Sigmoid colon (tissue), 4 donors: ENCODE measurements around the gene MEI1.

Experiments used
- POLR2A ChIP-seq, 2 donors: fragments of 450-650 bp; IDR thresholded peaks; one replicate each; pipeline ENCODE4 v1.6.1; 2016; ENCODE audit warnings: antibody characterized with exemption in 2 of 2, mild to moderate bottlenecking in 2 of 2, moderate library complexity in 2 of 2
- POLR2AphosphoS5 ChIP-seq, 4 donors: sonication (generic); formaldehyde crosslinking; IDR thresholded peaks; one replicate each; pipeline ENCODE4 v1.6.1; 2017; ENCODE audit warnings: antibody characterized with exemption in 4 of 4
- TF ChIP-seq, protein P1 (sequence below), 4 experiments: fragments of 450-650 bp in 3 of 4; fragments of 200-600 bp in 1 of 4; IDR thresholded peaks; one replicate each; pipeline ENCODE4 v1.5.1; 2016 to 2019; ENCODE audit warnings: antibody characterized with exemption in 4 of 4, mild to moderate bottlenecking in 3 of 4, moderate library complexity in 2 of 4

DNA sequence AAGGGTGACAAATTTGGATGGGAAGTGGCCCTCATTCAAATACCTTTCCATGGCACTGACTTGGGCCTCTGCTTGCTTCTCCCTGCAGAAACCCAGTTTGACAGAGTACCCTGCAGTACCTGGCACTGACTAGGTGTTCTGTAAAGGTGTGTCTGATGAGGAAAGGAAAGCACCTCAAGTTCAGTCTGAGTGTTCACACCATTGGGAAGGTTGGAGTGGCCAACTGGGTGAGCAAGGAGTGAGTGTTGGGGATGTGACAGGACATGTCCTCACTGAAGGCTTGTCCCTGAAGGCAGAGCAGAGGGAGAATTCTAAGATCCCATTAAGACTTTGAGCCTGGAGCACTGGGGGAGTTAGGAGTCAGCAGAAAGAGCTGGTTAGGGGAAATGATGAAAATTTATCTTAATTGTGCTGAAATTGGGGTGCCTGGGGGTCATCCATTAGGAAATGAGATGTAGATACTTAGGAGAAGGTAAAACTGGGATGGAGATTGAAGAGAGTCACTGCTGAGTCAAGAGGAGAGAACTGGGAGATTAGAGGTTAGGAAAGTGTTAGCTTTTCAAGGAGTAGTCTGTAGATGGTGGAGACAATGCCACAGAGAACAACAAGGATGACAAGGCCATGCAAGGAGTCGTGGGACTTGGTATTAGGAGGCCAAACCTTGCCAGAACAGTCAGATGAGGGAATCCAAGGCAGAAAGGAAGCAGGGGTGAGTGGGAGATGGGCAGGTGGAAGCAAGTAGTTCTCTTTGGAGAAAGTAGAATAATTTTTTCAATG, 139.7 kb downstream of the MEI1 start:
- TF ChIP-seq, protein P1, sequence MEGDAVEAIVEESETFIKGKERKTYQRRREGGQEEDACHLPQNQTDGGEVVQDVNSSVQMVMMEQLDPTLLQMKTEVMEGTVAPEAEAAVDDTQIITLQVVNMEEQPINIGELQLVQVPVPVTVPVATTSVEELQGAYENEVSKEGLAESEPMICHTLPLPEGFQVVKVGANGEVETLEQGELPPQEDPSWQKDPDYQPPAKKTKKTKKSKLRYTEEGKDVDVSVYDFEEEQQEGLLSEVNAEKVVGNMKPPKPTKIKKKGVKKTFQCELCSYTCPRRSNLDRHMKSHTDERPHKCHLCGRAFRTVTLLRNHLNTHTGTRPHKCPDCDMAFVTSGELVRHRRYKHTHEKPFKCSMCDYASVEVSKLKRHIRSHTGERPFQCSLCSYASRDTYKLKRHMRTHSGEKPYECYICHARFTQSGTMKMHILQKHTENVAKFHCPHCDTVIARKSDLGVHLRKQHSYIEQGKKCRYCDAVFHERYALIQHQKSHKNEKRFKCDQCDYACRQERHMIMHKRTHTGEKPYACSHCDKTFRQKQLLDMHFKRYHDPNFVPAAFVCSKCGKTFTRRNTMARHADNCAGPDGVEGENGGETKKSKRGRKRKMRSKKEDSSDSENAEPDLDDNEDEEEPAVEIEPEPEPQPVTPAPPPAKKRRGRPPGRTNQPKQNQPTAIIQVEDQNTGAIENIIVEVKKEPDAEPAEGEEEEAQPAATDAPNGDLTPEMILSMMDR (IDR thresholded peaks at IDR 0.05), result no peak
- TF ChIP-seq POLR2AphosphoS5 (IDR thresholded peaks at IDR 0.05) (no peak), POLR2A (IDR thresholded peaks at IDR 0.05) (no peak)
